Measurements from ENCODE around the gene ANKZF1.

Gene ANKZF1

DNA sequence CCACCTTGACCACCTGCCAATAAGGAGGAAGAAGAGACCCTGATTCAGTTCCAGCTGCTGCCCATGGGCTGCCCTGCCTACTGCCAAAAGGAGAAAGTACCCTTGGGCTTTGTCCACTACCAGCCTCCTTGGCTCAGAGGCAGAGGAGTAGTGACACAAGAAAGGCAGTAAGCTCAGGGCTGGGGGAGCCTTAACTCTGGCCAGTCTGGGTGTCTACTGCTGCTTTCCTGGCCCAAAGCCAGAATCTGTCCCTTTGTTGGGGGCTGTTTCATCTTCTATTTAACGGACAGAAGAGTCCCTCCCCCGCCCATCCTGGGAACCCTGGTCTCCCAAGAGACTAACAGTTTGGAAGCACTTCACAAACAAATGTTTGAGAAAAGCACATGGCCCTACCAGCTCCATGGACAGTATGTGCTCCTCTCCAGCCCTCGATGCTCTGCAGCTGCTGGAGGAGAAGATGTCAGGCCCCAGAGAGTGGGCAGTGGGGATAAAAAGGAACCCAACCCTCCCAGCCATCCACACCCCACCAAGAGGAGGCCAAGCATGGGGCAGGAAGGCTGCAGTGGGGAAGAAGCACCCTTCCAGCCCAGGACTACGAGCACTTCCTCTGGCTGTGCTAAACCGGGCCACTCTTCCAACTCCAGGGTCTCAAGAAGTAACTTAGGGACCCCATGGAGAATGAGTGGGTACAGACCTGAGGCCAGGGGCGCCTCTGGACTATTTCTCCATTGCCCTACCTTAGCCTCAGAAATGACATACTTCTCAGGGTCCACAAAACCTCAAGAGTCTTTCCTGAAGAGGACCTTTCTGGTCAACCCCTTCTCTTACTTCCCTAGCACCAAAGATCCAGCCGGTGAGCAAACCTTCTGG lies 1.3 kb upstream of the ANKZF1 start:
- no peak for DNase-seq

DNA sequence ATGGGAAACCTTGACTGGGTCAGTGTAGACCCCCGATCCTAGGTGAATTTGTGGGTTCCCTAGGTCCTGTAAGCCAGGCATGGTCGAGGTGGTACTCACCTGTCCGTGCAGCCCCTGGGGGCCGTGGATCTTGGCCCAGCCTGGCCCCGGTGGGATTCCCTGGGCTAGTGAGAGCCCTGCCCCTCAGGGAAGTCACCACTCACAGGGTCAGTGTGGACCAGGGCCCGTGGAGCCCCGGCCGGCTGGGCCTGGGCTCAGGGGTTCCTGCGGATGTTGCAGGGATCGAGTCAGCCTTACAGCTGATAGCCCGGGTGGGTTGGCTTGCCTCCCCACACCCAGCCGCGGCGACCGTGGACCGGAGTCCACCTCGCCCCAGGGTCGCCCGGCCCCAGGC lies 698 bp upstream of the ANKZF1 start:
- no peak for DNase-seq

DNA sequence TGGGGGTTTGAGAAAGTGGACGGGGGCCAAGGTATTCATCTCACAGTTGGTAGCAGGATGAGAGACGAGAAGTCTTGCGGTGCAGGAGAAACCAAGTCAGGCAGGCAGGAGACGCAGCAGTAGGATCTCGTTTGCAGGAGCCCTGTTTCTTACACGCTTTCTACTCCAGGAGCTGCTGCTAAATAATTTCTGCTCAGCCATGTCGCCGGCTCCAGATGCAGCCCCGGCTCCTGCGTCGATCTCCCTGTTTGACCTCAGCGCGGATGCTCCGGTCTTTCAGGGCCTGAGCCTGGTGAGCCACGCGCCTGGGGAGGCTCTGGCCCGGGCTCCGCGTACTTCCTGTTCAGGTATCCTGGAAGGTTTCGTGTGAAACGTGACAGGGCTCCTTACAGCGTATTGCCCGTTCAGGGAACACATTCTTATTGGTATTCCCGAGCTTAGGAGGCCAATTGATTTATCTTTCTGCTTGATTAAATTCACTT lies 494 bp downstream of the ANKZF1 start:
- DNase-seq: peak; percentile 53

DNA sequence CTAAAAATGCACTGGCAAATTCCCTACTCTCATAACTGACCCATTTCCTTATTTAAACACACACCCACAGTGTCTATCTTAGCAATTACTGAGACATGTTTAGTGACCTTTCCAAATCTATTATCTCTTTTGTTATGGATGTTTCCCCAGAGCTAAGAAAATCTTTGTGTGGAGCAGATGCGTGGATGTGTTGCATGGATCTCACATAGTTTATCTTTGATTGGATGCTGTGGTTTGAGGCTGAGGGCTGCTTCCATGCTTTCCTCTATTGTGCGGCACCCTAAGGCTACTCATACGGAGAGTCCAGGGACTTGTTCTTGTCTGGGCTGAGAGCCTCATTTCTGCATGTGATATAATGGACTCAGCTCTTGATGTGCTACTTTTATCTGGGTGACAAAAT lies 4.7 kb downstream of the ANKZF1 start:
- no peak for DNase-seq

DNA sequence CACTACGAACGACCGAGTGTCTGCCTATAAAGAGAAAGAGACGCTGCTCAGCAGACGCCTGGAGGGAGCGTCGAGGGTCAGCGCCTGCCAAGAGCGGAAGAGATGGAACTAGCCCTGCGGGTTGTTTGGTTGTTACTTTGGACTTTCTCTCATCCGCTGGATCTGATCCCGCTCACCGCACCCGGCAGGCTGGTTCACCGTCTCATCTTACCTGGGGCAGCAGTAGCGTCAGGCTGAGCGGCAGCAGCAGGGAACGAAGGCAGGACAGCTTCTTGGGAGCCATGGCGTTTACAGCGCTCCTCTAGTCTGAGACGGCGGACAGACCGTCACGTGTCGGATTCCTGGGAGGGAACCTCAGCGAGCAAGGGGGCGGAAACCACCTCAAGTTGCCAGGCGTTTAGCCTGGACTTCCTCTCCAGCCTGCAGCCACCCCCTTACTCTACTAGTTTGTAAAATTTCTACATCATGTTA lies 13.7 kb downstream of the ANKZF1 start:
- peak; percentile 21 for DNase-seq

DNA sequence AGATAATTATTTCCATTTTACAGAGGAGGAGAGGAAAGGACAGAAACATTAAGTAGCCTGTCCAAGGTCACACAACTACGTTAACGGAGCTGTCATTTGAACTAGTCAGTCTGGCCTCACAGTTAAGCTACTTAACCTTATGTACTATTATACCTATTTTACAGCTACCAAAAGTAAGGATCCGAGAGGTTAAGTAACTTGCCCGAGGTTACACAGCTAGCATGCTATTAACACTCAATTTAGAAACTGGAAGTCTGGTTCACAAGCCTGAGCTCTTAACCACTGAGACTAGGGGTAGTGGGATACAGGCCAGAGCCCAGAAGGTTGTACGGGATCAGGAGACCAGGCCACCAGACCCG lies 15.2 kb downstream of the ANKZF1 start:
- no peak for DNase-seq

DNA sequence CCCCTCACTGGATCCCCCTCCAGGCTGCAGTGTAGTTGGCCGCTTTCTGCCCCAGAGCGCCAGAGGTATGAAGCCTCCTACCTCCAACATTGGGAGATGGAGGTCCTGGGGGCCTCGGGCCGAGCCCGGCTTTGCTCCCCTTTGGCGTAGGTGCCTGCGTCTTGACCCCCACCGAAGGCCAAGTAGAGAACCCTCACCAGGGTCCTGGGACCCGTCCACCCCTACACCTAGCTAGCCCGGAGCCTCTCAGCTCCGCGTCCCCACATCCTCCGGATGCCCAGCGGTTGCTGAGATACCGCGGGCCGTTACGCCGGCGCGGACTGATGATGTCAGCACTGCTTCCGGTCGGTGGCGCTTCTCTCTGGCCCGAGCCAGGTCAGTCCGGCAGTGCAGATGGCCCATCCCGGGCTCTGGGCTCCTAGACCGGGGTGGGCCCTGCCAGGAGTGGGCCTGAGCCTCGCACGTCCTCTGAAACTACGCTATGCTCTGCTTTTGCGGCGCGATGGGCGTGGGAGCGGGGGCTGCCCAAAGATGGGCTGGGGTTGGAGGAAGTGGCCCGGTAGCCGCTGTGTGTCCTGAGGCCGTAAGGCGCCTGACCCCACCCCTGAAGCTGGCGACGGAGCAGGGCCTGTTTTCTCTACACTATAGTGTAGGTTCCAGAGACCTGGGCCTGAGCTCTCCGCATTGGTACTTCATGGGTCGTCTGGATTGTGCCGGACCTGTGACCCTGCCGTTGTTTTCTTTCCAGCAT lies 15.7 kb downstream of the ANKZF1 start, which contains the start of the genes GLB1L and STK16:
Gene GLB1L (minus strand): TSS at position 297 of the 751 bp plus-strand sequence. CDS start 1,871 bp downstream, outside the sequence.
Gene STK16 (plus strand): TSS at position 332 of the 751 bp plus-strand sequence. CDS start 521 bp downstream, outside the sequence.
- DNase-seq: peak; percentile 89

DNA sequence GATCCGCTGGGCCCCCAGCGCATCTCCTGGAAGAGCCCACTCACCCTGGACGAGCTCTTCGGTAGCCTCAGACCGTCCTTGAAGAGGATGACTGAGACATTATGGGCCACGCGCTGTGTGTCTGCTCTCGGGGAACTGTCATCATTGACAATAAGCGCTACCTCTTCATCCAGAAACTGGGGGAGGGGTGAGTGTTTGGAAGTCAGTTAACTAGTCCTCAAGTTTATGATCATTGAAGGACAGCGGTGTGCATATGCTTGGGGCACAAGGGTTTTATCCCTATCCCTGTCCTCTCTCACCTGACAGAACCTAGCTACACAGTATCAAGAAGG lies 16.3 kb downstream of the ANKZF1 start:
- peak; percentile 18 for DNase-seq

DNA sequence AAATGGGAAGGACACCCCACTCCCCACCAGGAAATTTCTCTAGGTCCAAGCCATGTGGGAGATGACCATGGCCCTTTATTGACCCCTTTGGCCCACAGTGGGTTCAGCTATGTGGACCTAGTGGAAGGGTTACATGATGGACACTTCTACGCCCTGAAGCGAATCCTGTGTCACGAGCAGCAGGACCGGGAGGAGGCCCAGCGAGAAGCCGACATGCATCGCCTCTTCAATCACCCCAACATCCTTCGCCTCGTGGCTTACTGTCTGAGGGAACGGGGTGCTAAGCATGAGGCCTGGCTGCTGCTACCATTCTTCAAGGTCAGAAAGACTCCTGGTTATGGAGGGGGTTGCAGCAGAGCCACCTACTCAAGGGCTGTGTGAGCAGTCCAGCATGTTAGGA lies 17.0 kb downstream of the ANKZF1 start:
- DNase-seq: no peak

DNA sequence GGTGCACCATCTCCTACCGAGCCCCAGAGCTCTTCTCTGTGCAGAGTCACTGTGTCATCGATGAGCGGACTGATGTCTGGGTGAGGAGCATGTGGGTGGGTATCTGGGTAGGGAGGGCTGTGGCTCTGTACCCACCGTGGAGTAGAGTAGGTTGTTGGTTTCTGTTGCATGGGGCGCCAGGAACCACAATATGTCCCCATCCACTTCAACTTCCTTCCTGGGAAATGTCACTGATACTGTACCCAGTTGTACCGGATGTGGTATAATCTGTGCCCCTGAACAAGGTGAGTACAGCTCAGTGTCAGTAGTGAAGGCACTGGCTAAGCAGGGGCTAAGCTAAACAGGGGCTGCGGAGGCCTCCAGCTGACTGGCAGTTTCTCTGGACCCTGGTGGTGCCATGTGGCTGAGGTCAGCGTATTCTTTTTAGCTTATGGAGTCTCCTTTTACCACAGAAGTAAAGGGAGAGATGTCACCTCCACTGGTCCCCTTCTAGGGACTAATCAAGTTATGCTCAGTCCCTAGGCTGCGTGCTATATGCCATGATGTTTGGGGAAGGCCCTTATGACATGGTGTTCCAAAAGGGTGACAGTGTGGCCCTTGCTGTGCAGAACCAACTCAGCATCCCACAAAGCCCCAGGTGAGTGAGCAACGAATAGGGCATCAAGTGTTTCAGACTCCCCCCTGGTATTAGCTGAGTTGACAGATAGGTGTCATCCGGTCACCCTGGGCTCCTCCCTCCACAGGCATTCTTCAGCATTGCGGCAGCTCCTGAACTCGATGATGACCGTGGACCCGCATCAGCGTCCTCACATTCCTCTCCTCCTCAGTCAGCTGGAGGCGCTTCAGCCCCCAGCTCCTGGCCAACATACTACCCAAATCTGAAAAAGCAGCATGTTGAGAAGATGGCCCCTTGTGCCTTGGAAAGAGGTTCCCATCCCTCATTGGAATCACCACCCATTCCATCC lies 18.4 kb downstream of the ANKZF1 start:
- no peak for DNase-seq

DNA sequence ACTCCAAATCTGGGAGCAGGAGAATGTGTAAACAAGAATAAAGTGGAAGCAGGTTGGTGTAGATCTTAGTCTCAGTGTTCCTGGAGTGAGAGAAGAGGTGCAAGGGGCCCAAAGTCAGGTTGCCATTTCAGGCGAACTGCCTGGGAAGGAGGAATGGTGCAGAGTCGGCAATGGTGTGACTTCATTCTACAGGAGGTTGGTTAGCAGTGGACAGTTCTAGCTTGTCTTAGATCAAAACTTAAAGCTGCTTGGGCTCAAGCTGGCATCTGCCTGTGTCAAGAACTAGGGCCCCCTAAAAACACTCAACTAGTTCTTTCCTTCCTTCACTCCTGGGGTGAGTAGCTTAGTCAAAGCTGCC lies 19.2 kb downstream of the ANKZF1 start:
- no peak for DNase-seq

DNA sequence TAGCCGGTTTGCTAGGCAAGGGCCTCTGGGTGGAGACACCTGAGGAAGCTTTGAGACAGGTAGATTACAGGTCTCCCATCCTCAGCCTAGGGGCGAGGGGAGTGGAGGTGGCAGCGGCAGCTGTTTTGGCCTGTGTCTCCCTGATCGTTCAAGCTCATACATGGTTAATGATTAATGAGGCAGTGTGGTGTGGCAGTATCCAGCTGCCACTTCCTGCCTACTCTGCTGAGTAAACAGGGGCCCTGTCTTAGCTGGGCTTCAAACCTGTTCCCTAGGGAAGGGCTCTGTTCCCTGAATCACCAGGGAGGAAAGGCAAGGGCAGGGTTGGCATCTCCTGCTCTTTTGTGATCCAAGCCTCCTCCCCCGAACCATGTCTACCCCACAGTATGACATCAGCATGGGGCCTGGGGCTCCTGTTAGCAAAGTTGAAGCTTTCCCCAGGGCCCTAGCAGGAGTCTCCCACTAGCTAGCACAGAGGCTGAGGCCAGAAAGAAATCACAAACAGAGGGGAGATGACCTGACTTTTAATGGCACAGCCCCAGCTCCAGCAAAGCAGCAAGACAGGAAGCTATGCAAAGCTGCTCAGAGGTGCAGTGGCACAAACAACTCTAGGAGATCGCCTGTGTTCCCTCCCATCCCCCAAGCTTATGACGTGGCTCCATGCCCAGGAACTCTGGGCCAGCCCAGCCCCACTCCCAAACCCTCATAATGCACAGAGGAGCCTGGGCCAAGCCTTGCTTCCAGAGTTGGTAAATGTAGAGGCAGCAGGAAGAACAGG lies 19.8 kb downstream of the ANKZF1 start:
- peak; percentile 76 for DNase-seq

DNA sequence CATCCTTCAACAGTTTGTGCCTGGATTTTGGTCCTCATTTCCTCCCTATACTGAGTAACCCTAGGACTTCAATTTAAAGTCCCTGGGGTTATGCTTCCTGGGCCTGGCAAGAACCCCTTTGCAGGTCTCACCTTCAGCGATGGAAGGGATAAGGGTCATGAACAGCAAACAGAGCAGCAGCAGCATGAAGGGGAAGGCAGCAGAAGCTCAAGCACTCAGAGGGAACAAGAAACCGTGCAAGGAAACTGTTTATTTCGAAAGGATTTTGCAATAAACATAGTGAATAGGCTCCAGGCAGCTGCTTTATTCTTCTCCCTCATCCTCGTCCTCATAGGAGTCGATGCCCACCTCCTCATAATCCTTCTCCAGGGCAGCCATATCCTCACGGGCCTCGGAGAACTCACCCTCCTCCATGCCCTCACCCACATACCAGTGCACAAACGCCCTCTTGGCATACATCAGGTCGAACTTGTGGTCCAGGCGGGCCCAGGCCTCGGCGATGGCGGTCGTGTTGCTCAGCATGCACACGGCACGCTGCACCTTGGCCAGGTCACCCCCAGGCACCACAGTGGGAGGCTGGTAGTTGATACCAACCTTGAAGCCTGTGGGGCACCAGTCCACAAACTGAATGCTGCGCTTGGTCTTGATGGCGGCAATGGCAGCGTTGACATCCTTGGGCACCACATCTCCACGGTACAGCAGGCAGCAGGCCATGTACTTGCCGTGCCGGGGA lies 20.6 kb downstream of the ANKZF1 start:
- DNase-seq: no peak

DNA sequence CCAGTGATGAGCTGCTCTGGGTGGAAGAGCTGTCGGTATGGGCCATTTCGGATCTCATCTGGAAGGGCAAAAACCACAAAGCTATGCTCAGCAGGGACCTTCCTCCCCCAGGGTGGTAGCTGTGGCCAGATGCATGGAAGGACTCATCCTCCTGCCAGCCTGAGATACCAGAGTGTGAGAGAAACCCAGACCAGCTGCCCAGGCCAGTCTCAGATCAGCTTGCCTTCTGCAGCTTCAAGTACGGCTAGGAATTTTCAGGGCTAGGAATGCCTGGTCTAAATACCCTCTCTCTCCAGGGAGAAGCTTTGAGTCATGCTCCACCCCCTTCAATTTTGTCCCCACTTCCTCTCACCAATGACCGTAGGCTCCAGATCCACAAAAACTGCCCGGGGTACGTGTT lies 22.1 kb downstream of the ANKZF1 start:
- no peak for DNase-seq

DNA sequence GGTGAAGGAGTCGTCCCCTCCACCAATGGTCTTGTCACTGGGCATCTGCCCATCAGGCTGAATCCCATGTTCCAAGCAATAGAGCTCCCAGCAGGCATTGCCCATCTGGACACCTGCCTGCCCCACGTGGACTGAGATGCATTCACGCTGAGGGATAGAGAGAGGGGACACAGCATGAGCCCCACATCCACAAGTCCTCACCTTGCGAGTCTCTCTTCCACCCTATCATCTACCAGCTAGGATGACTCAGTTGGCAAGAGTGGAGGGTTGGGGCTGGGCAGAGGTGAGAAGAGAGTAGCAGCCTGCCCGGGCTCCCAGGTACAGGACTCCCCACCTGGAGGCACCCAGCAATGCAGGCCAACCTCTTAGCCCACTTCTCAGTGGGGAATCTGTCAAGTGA lies 22.5 kb downstream of the ANKZF1 start:
- DNase-seq: no peak

DNA sequence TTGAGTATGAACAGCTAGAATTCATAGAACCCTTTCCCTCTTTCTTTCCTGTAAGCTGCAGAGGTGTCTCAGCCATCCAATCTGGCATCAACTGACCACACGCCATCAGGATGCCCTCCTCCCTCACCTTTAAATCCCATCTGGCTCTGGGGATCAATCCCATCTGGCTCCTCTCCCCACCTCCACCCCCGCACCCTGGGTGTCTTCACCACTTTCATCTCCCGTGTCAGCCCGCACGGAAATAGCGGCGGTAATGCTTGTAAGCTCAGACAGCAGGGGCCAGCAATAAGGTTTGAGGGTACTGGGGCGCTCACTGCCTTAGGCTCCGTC lies 22.9 kb downstream of the ANKZF1 start:
- DNase-seq: no peak

DNA sequence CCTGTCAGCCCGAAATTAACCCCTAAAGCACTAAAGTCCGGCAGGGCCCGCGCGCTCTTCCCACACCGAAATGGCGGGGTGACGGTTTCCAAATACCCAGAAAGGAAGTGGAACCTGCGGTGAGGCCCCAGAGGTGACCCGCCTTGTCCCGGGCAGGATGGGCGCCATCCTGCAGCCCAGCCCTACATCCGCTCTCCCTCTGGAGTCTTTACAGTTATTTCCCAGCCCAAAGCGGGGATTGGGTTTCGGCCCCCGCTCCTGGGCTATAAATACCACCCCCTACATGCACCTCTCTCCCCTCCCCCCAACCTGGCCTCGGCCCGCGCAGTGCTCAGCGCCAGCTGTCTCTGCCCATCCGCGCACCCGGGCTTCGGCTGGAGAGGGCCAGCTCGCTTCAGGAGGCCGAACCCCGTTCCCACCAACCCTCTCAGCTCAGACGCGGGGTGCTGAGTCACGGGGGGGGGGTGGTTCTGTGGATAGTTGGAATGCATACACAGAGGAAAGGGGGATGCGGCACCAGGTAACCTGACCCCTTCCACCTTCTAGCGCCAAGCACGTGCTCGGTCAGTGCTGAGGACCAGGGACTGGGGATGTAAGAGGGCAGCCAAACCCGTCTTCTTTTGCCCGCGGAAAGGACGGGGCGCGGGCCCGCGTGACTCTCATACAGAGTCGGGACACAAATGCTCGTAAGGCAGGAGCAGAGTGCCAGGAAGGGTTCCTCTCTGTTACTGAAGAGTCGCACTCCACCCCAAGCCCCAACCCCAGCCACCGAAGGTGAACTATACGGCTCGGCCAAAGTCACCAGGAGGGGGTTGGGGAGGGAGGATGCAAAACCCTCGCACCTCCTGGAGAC lies 23.5 kb downstream of the ANKZF1 start, which contains the start of gene TUBA4B:
Gene TUBA4B (plus strand): TSS at position 344 of the 853 bp plus-strand sequence. CDS start 165 bp downstream, at position 509.
- DNase-seq: peak; percentile 34

DNA sequence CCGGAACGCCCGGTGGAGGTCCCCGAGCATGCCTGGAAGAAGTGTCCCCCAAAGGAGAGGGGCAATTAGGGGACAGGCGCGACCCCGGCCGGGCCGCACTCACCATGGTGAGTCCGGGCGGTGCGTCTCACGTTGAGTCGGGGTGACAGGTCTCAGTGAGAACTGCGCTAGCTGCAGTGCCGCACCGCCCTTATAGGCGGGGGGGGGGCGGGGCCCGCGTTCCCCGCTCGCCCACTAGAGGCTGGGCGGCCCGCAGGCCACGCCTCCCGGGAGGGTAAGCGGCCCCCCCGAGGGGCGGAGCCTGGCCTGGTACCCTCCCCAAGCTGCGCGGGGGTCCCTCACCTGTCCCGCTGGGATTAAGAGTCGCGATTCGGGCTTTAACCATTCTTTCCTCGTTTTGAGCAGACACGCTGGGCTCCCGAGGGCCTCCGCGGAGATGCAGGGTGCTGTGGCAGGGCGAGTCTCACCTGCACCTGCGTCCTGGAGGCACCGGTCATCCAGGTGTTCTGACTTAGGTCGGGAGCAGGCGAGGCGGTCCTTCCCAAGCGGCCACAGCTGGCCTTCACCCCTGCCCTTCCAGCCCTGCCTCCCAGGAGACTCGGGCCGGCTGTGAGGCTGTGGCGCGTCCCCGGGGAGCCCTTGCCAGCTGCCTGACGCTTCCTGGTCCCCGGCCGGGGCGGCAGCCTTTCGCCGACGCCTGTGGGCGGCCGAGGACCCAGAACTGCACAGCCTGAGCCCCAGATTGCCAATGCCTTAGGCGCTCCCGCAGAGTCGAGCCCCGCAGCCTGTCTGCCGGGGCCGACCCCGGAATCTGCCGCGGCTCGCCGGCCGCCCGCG lies 24.4 kb downstream of the ANKZF1 start, which contains the start of gene TUBA4A:
Gene TUBA4A (minus strand): TSS at position 166 of the 837 bp plus-strand sequence. CDS start 60 bp downstream, at position 106.
- peak; percentile 83 for DNase-seq

DNA sequence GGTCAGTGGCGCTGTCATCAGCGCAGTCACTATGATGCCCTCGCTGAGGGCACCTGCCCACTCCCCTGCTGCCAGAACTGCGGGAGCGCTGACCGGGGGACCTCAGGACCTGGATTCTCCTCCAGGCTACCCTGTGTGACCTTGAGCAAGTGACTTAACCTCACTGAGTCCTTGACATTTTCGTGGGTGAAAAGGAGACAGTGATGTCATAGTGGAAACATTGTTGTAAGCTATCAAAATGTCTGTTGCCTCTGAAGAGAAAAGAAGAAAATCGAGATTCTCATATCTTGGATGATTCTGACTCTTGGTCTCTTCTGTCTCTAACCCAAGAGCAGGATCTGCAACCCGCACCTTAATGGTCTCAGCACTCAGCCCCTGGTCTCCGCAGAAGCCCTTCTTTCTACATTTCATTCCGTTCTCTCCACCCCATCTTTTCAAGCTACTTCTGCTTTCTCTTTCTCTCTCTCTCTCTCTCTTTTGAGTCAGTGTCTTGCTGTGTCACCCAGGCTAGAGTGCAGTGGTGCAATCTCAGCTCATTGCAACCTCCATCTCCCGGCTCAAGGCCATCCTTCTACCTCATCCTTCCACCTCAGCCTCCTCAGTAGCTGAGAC lies 25.1 kb downstream of the ANKZF1 start:
- peak; percentile 10 for DNase-seq
